ENCODE measurements around the gene ARID1B.

ARID1B gene

GRCh38 chr6:156902782-156903181 is 125.6 kb downstream of the ARID1B start:
- no peak overlapping the region for H3K27ac ChIP-seq (ENCODE audit: low read length)
- H3K4me3 ChIP-seq (ENCODE audit: low read length) = no peak overlapping the region
- no peaks in the 10 kb centered on the region for H3K27me3 ChIP-seq (ENCODE audit: control insufficient read depth, insufficient read depth, low read length)
- H3K9ac ChIP-seq (ENCODE audit: low read length) = no peak overlapping the region
- peaks cover 3% of the 10 kb centered on the region for H3K4me1 ChIP-seq (ENCODE audit: control insufficient read depth, low read depth, low read length)
- no peaks in the 10 kb centered on the region for H3K9me3 ChIP-seq (ENCODE audit: control insufficient read depth, low read depth, low read length)
- H3K36me3 ChIP-seq (ENCODE audit: control insufficient read depth, low read depth, low read length) = no peaks in the 10 kb centered on the region

GRCh38 chr6:156904176-156904967 is 127.2 kb downstream of the ARID1B start:
- H3K36me3 ChIP-seq (ENCODE audit: control insufficient read depth, low read depth, low read length) = no peaks in the 10 kb centered on the region
- H3K9me3 ChIP-seq (ENCODE audit: control insufficient read depth, low read depth, low read length) = no peaks in the 10 kb centered on the region
- no peak overlapping the region for H3K27ac ChIP-seq (ENCODE audit: low read length)
- no peak overlapping the region for H3K4me3 ChIP-seq (ENCODE audit: low read length)
- H3K4me1 ChIP-seq (ENCODE audit: control insufficient read depth, low read depth, low read length) = peaks cover 3% of the 10 kb centered on the region
- no peak overlapping the region for H3K9ac ChIP-seq (ENCODE audit: low read length)
- no peaks in the 10 kb centered on the region for H3K27me3 ChIP-seq (ENCODE audit: control insufficient read depth, insufficient read depth, low read length)

- H3K9me3 ChIP-seq (ENCODE audit: control insufficient read depth, low read depth, low read length) = no peaks in the 10 kb centered on the region
- no peak overlapping the region for H3K4me3 ChIP-seq (ENCODE audit: low read length)
- H3K9ac ChIP-seq (ENCODE audit: low read length) = no peak overlapping the region
- no peaks in the 10 kb centered on the region for H3K27me3 ChIP-seq (ENCODE audit: control insufficient read depth, insufficient read depth, low read length)
- H3K36me3 ChIP-seq (ENCODE audit: control insufficient read depth, low read depth, low read length) = no peaks in the 10 kb centered on the region
- no peak overlapping the region for H3K27ac ChIP-seq (ENCODE audit: low read length)
- peaks cover 3% of the 10 kb centered on the region for H3K4me1 ChIP-seq (ENCODE audit: control insufficient read depth, low read depth, low read length)
Measured at GRCh38 chr6:156905801-156906200, 128.6 kb downstream of the ARID1B start.

- Histone ChIP-seq H3K4me1 (ENCODE audit: control insufficient read depth, low read depth, low read length) (peaks cover 3% of the 10 kb centered on the region), H3K27me3 (ENCODE audit: control insufficient read depth, insufficient read depth, low read length) (no peaks in the 10 kb centered on the region), H3K9me3 (ENCODE audit: control insufficient read depth, low read depth, low read length) (no peaks in the 10 kb centered on the region), H3K4me3 (ENCODE audit: low read length) (no peak overlapping the region), H3K27ac (ENCODE audit: low read length) (no peak overlapping the region), H3K9ac (ENCODE audit: low read length) (no peak overlapping the region), H3K36me3 (ENCODE audit: control insufficient read depth, low read depth, low read length) (no peaks in the 10 kb centered on the region)
Measured at GRCh38 chr6:156906451-156906850, 129.3 kb downstream of the ARID1B start.

- H3K27ac ChIP-seq (ENCODE audit: low read length) = no peak overlapping the region
- no peaks in the 10 kb centered on the region for H3K36me3 ChIP-seq (ENCODE audit: control insufficient read depth, low read depth, low read length)
- no peak overlapping the region for H3K9ac ChIP-seq (ENCODE audit: low read length)
- no peaks in the 10 kb centered on the region for H3K27me3 ChIP-seq (ENCODE audit: control insufficient read depth, insufficient read depth, low read length)
- no peaks in the 10 kb centered on the region for H3K9me3 ChIP-seq (ENCODE audit: control insufficient read depth, low read depth, low read length)
- peaks cover 3% of the 10 kb centered on the region for H3K4me1 ChIP-seq (ENCODE audit: control insufficient read depth, low read depth, low read length)
- no peak overlapping the region for H3K4me3 ChIP-seq (ENCODE audit: low read length)
Measured at GRCh38 chr6:156909212-156910010, 132.2 kb downstream of the ARID1B start.

GRCh38 chr6:156910011-156910334 is 132.8 kb downstream of the ARID1B start:
- Histone ChIP-seq H3K9me3 (ENCODE audit: control insufficient read depth, low read depth, low read length) (no peaks in the 10 kb centered on the region), H3K27me3 (ENCODE audit: control insufficient read depth, insufficient read depth, low read length) (no peaks in the 10 kb centered on the region), H3K4me3 (ENCODE audit: low read length) (no peak overlapping the region), H3K9ac (ENCODE audit: low read length) (no peak overlapping the region), H3K36me3 (ENCODE audit: control insufficient read depth, low read depth, low read length) (no peaks in the 10 kb centered on the region), H3K27ac (ENCODE audit: low read length) (no peak overlapping the region), H3K4me1 (ENCODE audit: control insufficient read depth, low read depth, low read length) (peaks cover 3% of the 10 kb centered on the region)

GRCh38 chr6:156910938-156911337 is 133.8 kb downstream of the ARID1B start:
- Histone ChIP-seq H3K27ac (ENCODE audit: low read length) (no peak overlapping the region), H3K9ac (ENCODE audit: low read length) (no peak overlapping the region), H3K4me1 (ENCODE audit: control insufficient read depth, low read depth, low read length) (peaks cover 3% of the 10 kb centered on the region), H3K27me3 (ENCODE audit: control insufficient read depth, insufficient read depth, low read length) (no peaks in the 10 kb centered on the region), H3K4me3 (ENCODE audit: low read length) (no peak overlapping the region), H3K36me3 (ENCODE audit: control insufficient read depth, low read depth, low read length) (no peaks in the 10 kb centered on the region), H3K9me3 (ENCODE audit: control insufficient read depth, low read depth, low read length) (no peaks in the 10 kb centered on the region)

GRCh38 chr6:156911581-156911980 is 134.4 kb downstream of the ARID1B start:
- H3K27ac ChIP-seq (ENCODE audit: low read length) = no peak overlapping the region
- no peaks in the 10 kb centered on the region for H3K36me3 ChIP-seq (ENCODE audit: control insufficient read depth, low read depth, low read length)
- H3K9me3 ChIP-seq (ENCODE audit: control insufficient read depth, low read depth, low read length) = no peaks in the 10 kb centered on the region
- peaks cover 3% of the 10 kb centered on the region for H3K4me1 ChIP-seq (ENCODE audit: control insufficient read depth, low read depth, low read length)
- no peaks in the 10 kb centered on the region for H3K27me3 ChIP-seq (ENCODE audit: control insufficient read depth, insufficient read depth, low read length)
- H3K9ac ChIP-seq (ENCODE audit: low read length) = no peak overlapping the region
- no peak overlapping the region for H3K4me3 ChIP-seq (ENCODE audit: low read length)

GRCh38 chr6:156912431-156912830 is 135.3 kb downstream of the ARID1B start:
- Histone ChIP-seq H3K9me3 (ENCODE audit: control insufficient read depth, low read depth, low read length) (no peaks in the 10 kb centered on the region), H3K9ac (ENCODE audit: low read length) (no peak overlapping the region), H3K4me1 (ENCODE audit: control insufficient read depth, low read depth, low read length) (peaks cover 5% of the 10 kb centered on the region), H3K27me3 (ENCODE audit: control insufficient read depth, insufficient read depth, low read length) (no peaks in the 10 kb centered on the region), H3K27ac (ENCODE audit: low read length) (no peak overlapping the region), H3K4me3 (ENCODE audit: low read length) (no peak overlapping the region), H3K36me3 (ENCODE audit: control insufficient read depth, low read depth, low read length) (no peaks in the 10 kb centered on the region)

- Histone ChIP-seq H3K27me3 (ENCODE audit: control insufficient read depth, insufficient read depth, low read length) (no peaks in the 10 kb centered on the region), H3K27ac (ENCODE audit: low read length) (no peak overlapping the region), H3K9me3 (ENCODE audit: control insufficient read depth, low read depth, low read length) (no peaks in the 10 kb centered on the region), H3K36me3 (ENCODE audit: control insufficient read depth, low read depth, low read length) (no peaks in the 10 kb centered on the region), H3K4me3 (ENCODE audit: low read length) (no peak overlapping the region), H3K9ac (ENCODE audit: low read length) (no peak overlapping the region), H3K4me1 (ENCODE audit: control insufficient read depth, low read depth, low read length) (peaks cover 7% of the 10 kb centered on the region)
Measured at GRCh38 chr6:156914181-156914580, 137.0 kb downstream of the ARID1B start.

GRCh38 chr6:156916130-156916801 is 139.1 kb downstream of the ARID1B start:
- H3K27ac ChIP-seq (ENCODE audit: low read length) = no peak overlapping the region

More at GRCh38 chr6:156916130-156916801, 139.1 kb downstream of the ARID1B start:
- no peaks in the 10 kb centered on the region for H3K36me3 ChIP-seq (ENCODE audit: control insufficient read depth, low read depth, low read length)
- H3K4me1 ChIP-seq (ENCODE audit: control insufficient read depth, low read depth, low read length) = peaks cover 20% of the 10 kb centered on the region
- no peaks in the 10 kb centered on the region for H3K9me3 ChIP-seq (ENCODE audit: control insufficient read depth, low read depth, low read length)
- no peak overlapping the region for H3K4me3 ChIP-seq (ENCODE audit: low read length)
- no peaks in the 10 kb centered on the region for H3K27me3 ChIP-seq (ENCODE audit: control insufficient read depth, insufficient read depth, low read length)
- H3K9ac ChIP-seq (ENCODE audit: low read length) = no peak overlapping the region
